HG03159 (cell line): ENCODE measurements around the gene ERO1B.

Experiments used
- ATAC-seq: cut with Tn5 transposase; IDR thresholded peaks from one replicate; pipeline ENCODE4 v1.9.1; 2021; ENCODE audit warnings: mild to moderate bottlenecking, moderate library complexity; ENCODE audit not compliant: unreplicated experiment

ERO1B gene

GRCh38 chr1:236301080-236301957, 19.6 kb upstream of the ERO1B start:
- ATAC-seq = no peak

GRCh38 chr1:236297161-236297560, 15.4 kb upstream of the ERO1B start:
- no peak for ATAC-seq

- no peak for ATAC-seq
These were observed 10.7 kb upstream of the ERO1B start for GRCh38 chr1:236292425-236292824.

GRCh38 chr1:236289492-236290131, 7.9 kb upstream of the ERO1B start:
- ATAC-seq = no peak

GRCh38 chr1:236288620-236288976, 6.8 kb upstream of the ERO1B start:
- ATAC-seq = no peak

GRCh38 chr1:236287757-236288619, 6.2 kb upstream of the ERO1B start:
- ATAC-seq = no peak

GRCh38 chr1:236287356-236287755, 5.6 kb upstream of the ERO1B start:
- no peak for ATAC-seq

- ATAC-seq = peak; percentile 50
These were observed 2.5 kb upstream of the ERO1B start for GRCh38 chr1:236284291-236284721.

- no peak for ATAC-seq
These were observed 961 bp upstream of the ERO1B start for GRCh38 chr1:236282719-236283118.

GRCh38 chr1:236282425-236282716, 613 bp upstream of the ERO1B start:
- peak; percentile 8 for ATAC-seq

GRCh38 chr1:236281198-236281653, 532 bp downstream of the ERO1B start:
- ATAC-seq = peak; percentile 28

GRCh38 chr1:236280438-236281197, 1.1 kb downstream of the ERO1B start:
- no peak for ATAC-seq

GRCh38 chr1:236275586-236275985, 6.2 kb downstream of the ERO1B start:
- no peak for ATAC-seq

GRCh38 chr1:236275061-236275460, 6.7 kb downstream of the ERO1B start:
- ATAC-seq = no peak

GRCh38 chr1:236273358-236273757, 8.4 kb downstream of the ERO1B start:
- no peak for ATAC-seq

GRCh38 chr1:236269439-236269838, 12.3 kb downstream of the ERO1B start:
- no peak for ATAC-seq

GRCh38 chr1:236261898-236262297, 19.9 kb downstream of the ERO1B start:
- no peak for ATAC-seq

GRCh38 chr1:236261033-236261432, 20.7 kb downstream of the ERO1B start:
- no peak for ATAC-seq

GRCh38 chr1:236259043-236259442, 22.7 kb downstream of the ERO1B start:
- no peak for ATAC-seq

GRCh38 chr1:236258114-236258622, 23.6 kb downstream of the ERO1B start:
- no peak for ATAC-seq

GRCh38 chr1:236257216-236257615, 24.5 kb downstream of the ERO1B start:
- no peak for ATAC-seq
